Osteoblast (primary cell): ENCODE results near the gene NTF3. TPM values are rescaled to one million over a fixed set of nuclear protein-coding genes. Genes with fewer than 3 reads are reported as not detected.

Experiments used
- DNase-seq: peaks from one replicate; pipeline ENCODE4 v3.0.0; 2011; ENCODE audit warnings: low spot score, mixed read lengths; ENCODE audit not compliant: insufficient read length; ENCODE audit errors: missing footprints
- H2AFZ ChIP-seq: 2 replicates; pipeline ENCODE4 v1.6.0; 2011; ENCODE audit warnings: mild to moderate bottlenecking, low read length
- H3K27ac ChIP-seq: 2 replicates; pipeline ENCODE4 v1.5.1; 2011; ENCODE audit warnings: mild to moderate bottlenecking, low read depth, low read length, moderate library complexity
- H3K27me3 ChIP-seq: 2 replicates; pipeline ENCODE4 v1.6.0; 2012; ENCODE audit warnings: mild to moderate bottlenecking, control low read depth, inconsistent platforms, low read length, moderate library complexity; ENCODE audit not compliant: insufficient read depth
- H3K36me3 ChIP-seq: 2 replicates; pipeline ENCODE4 v1.5.1; 2011; ENCODE audit warnings: mild to moderate bottlenecking, low read length, control low read depth, moderate library complexity; ENCODE audit not compliant: insufficient read depth
- H3K4me1 ChIP-seq: 2 replicates; pipeline ENCODE4 v1.5.1; 2011; ENCODE audit warnings: mild to moderate bottlenecking, low read length, control low read depth, moderate library complexity; ENCODE audit not compliant: insufficient read depth
- H3K4me2 ChIP-seq: 2 replicates; pipeline ENCODE4 v1.6.0; 2011; ENCODE audit warnings: mild to moderate bottlenecking, low read length; ENCODE audit not compliant: insufficient read depth
- H3K4me3 ChIP-seq: fragments of 200-600 bp; sonication (generic); 3 replicates; pipeline ENCODE4 v1.5.1; 2012; ENCODE audit warnings: mild to moderate bottlenecking, low read length, inconsistent platforms; ENCODE audit not compliant: insufficient read depth
- H3K79me2 ChIP-seq: 2 replicates; pipeline ENCODE4 v1.6.0; 2012; ENCODE audit warnings: mild to moderate bottlenecking, low read length, control low read depth, inconsistent platforms; ENCODE audit not compliant: insufficient read depth
- H3K9me3 ChIP-seq: 2 replicates; pipeline ENCODE4 v1.5.1; 2011; ENCODE audit warnings: low read depth, low read length, control low read depth
- H4K20me1 ChIP-seq: 2 replicates; pipeline ENCODE4 v1.6.0; 2012; ENCODE audit warnings: mild to moderate bottlenecking, low read length, control low read depth; ENCODE audit not compliant: insufficient read depth
- total RNA-seq: library from RNA; depleted of rRNA; stranded (reverse); fragments of >200 nt; gene quantifications from 2 replicates; pipeline ENCODE4 v1.2.3, GENCODE V29; 2012
- TF ChIP-seq, protein P1 (sequence below): IDR thresholded peaks from 2 replicates; pipeline ENCODE4 v1.5.1; 2011; ENCODE audit warnings: mild to moderate bottlenecking, low read depth, low read length, moderate library complexity; ENCODE audit errors: extremely low read depth

The NTF3 gene
- total RNA-seq, 1 donor: 1.1 TPM

DNA sequence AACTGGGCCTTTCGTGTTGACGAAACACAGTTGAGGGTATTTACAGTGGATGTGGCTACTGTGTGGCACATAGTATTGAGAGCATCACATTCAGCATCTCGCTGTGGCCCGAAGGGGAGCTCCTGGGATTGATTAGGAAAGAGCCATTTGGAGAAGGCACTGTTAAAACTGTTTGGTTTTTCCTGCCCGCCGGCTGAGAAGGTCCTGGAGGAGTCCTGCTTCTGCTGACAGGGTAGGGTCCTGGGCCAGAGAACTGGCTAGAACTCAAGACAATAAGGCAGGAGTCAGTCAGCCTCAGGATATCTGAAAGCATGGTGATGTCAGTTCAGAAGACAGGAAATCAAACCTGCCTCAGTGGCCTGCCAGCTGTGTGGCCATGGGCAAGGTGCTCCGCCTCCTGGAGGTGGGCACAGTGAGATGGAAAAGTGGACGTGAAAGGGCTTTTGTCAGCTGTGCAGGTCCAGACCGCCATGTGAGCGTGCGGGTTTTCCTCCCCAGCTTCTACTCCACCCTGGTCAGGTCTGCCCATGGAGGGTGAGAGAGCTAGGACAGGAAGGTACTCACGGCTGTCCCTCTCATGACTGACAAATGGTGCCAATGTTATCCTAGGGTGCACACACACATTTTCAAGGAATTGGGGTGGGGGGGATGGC is 92.3 kb downstream of the NTF3 start:
- Histone ChIP-seq H4K20me1 (no peaks in the 10 kb centered on the region), H3K9me3 (no peaks in the 10 kb centered on the region), H3K27me3 (no peaks in the 10 kb centered on the region), H3K36me3 (no peaks in the 10 kb centered on the region), H3K4me3 (no peak overlapping the region), H3K4me1 (no peaks in the 10 kb centered on the region), H2AFZ (no peak overlapping the region), H3K4me2 (no peak overlapping the region), H3K79me2 (no peaks in the 10 kb centered on the region), H3K27ac (no peak overlapping the region)
- TF ChIP-seq, protein P1, sequence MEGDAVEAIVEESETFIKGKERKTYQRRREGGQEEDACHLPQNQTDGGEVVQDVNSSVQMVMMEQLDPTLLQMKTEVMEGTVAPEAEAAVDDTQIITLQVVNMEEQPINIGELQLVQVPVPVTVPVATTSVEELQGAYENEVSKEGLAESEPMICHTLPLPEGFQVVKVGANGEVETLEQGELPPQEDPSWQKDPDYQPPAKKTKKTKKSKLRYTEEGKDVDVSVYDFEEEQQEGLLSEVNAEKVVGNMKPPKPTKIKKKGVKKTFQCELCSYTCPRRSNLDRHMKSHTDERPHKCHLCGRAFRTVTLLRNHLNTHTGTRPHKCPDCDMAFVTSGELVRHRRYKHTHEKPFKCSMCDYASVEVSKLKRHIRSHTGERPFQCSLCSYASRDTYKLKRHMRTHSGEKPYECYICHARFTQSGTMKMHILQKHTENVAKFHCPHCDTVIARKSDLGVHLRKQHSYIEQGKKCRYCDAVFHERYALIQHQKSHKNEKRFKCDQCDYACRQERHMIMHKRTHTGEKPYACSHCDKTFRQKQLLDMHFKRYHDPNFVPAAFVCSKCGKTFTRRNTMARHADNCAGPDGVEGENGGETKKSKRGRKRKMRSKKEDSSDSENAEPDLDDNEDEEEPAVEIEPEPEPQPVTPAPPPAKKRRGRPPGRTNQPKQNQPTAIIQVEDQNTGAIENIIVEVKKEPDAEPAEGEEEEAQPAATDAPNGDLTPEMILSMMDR: no peak
- no peak for DNase-seq

DNA sequence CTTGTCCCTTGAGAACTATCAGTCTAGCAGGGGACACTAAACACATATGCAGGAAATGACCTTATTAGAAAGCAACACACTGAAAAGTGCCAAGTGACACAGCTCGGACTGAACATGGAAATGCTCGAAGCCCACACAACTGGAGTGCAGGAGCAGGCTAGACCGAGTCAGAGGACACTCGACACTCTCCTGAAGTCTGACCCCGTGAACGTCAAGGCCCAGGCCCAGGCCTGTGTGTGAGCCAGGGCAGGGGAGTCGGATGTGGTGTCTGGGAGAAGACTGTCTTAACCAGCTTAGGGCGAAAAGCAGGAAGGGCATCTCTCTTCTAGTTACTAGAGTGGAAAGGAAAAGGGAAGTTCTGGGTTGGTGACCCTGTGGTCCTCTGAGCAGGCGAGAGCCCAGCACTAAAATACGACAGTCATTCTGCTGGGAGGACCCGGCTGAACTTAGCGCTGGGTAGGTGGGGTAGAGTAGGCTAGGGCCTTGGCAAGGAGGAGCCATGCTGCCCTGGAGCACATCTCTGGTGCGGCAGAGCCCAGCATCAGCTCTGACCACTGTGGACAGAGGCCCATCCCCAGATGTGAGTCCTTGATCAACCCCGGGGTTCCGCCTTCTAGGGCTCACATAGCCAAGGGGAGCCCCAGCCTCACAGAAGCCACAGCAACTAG is 93.0 kb downstream of the NTF3 start:
- H3K4me2 ChIP-seq: no peak overlapping the region
- no peak for DNase-seq

DNA sequence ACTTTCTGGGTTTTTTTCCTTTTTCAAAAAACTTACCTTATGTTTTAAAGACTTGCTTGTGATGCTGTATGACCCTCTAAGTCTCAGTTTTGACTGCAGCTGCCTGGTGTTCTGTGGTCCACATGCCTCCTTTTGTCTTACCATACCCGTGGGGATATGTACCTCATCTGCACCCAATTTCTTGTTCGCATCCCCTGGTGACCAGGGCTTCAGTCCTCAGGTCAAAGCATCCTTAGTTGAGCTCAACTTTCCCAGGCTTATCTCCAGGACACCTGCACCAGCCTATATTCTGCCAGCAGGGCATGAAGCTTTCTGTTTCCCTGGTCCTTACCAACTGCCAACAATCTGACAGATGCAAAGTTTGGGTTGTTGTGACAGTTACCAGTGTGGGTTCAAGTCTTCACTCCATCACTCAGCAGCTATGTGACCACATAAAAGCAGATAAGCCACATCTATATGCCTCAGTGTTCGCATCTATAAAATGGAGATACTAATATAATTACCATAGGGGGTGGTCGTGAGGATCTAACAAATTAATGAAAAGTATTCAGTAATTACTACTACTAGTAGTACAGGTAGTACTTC is 94.0 kb downstream of the NTF3 start:
- Histone ChIP-seq H3K4me3 (no peak overlapping the region), H3K27ac (no peak overlapping the region), H2AFZ (no peak overlapping the region), H3K79me2 (no peaks in the 10 kb centered on the region), H3K4me1 (no peaks in the 10 kb centered on the region), H3K9me3 (no peaks in the 10 kb centered on the region), H4K20me1 (no peaks in the 10 kb centered on the region), H3K4me2 (no peak overlapping the region), H3K36me3 (no peaks in the 10 kb centered on the region), H3K27me3 (no peaks in the 10 kb centered on the region)
- DNase-seq: no peak
- TF ChIP-seq, protein P1: no peak

More for the DNA sequence above, 93.0 kb downstream of the NTF3 start:
- H3K27ac ChIP-seq: no peak overlapping the region
- TF ChIP-seq, protein P1: no peak
- no peaks in the 10 kb centered on the region for H3K9me3 ChIP-seq
- no peaks in the 10 kb centered on the region for H3K36me3 ChIP-seq
- no peak overlapping the region for H3K4me3 ChIP-seq
- no peaks in the 10 kb centered on the region for H4K20me1 ChIP-seq
- H3K79me2 ChIP-seq: no peaks in the 10 kb centered on the region
- H2AFZ ChIP-seq: no peak overlapping the region
- no peaks in the 10 kb centered on the region for H3K4me1 ChIP-seq
- no peaks in the 10 kb centered on the region for H3K27me3 ChIP-seq

DNA sequence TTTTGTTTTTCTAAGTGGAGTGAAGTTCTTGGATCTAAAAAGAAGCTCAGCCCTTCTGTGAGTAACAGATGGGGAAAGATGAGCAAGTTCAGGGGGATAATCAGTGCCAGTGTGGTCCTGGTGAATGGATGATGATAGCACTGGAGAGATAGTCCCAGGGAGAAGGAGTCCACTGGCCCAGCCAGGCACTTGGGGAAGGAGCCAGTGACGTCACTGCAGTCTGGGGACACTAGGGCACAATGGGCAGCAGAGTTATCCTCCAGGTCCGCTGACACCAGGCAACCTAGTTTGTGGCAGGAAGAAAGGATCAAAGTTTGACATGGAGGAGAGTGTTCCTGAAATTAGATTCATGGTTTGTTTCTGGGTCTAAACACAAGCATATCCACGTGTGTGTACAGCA is 101.5 kb downstream of the NTF3 start:
- Histone ChIP-seq H3K79me2 (no peaks in the 10 kb centered on the region), H3K9me3 (no peaks in the 10 kb centered on the region), H2AFZ (no peak overlapping the region), H3K27ac (no peak overlapping the region), H3K4me1 (no peaks in the 10 kb centered on the region), H3K36me3 (no peaks in the 10 kb centered on the region), H3K27me3 (no peaks in the 10 kb centered on the region), H3K4me2 (no peak overlapping the region), H3K4me3 (no peak overlapping the region), H4K20me1 (no peaks in the 10 kb centered on the region)
- TF ChIP-seq, protein P1: no peak
- DNase-seq: no peak
